Measurements from ENCODE around the gene C3. TPM values are rescaled to one million over a fixed set of nuclear protein-coding genes. Genes with fewer than 3 reads are reported as not detected.

Gene C3
- total RNA-seq, 1 donor from 2014 or later: 1,129 TPM

- Histone ChIP-seq H3K27me3 (no peaks in the 10 kb centered on the region), H3K9me3 (no peaks in the 10 kb centered on the region), H3K4me3 (no peak overlapping the region), H3K4me1 (peaks cover 21% of the 10 kb centered on the region), H3K36me3 (peaks cover 12% of the 10 kb centered on the region), H3K27ac (no peak overlapping the region)
- peak; percentile 33 for TF ChIP-seq CTCF (IDR thresholded peaks at IDR 0.05)
- ATAC-seq (no peak), DNase-seq (no peak)
- intact Hi-C loops (cut with DNase I): no loop called here
These were observed 13.1 kb upstream of the C3 start for GRCh38 chr19:6733338-6734095.

- Histone ChIP-seq H3K9me3 (no peaks in the 10 kb centered on the region), H3K36me3 (peaks cover 12% of the 10 kb centered on the region), H3K27me3 (no peaks in the 10 kb centered on the region), H3K4me1 (peaks cover 21% of the 10 kb centered on the region), H3K4me3 (no peak overlapping the region), H3K27ac (no peak overlapping the region)
- no peak for TF ChIP-seq CTCF (IDR thresholded peaks at IDR 0.05)
- ATAC-seq: no peak
- intact Hi-C loops (cut with DNase I): no loop called here
- DNase-seq: no peak
These were observed 12.4 kb upstream of the C3 start for GRCh38 chr19:6732803-6733337.

- H3K27ac ChIP-seq: no peak overlapping the region
- H3K4me3 ChIP-seq: no peak overlapping the region
- peaks cover 20% of the 10 kb centered on the region for H3K4me1 ChIP-seq
- DNase-seq (no peak), ATAC-seq (no peak)
- H3K36me3 ChIP-seq: peaks cover 12% of the 10 kb centered on the region
- no peaks in the 10 kb centered on the region for H3K9me3 ChIP-seq
- intact Hi-C loops (cut with DNase I): no loop called here
- TF ChIP-seq CTCF (IDR thresholded peaks at IDR 0.05): no peak
- no peaks in the 10 kb centered on the region for H3K27me3 ChIP-seq
These were observed 11.4 kb upstream of the C3 start for GRCh38 chr19:6731822-6732221.

GRCh38 chr19:6730941-6731670, 10.7 kb upstream of the C3 start:
- H3K4me1 ChIP-seq: peaks cover 16% of the 10 kb centered on the region
- H3K9me3 ChIP-seq: no peaks in the 10 kb centered on the region
- H3K27me3 ChIP-seq: no peaks in the 10 kb centered on the region
- no peak for DNase-seq
- H3K27ac ChIP-seq: no peak overlapping the region
- intact Hi-C loops (cut with DNase I): no loop called here
- TF ChIP-seq CTCF (IDR thresholded peaks at IDR 0.05): no peak
- peaks cover 12% of the 10 kb centered on the region for H3K36me3 ChIP-seq
- H3K4me3 ChIP-seq: no peak overlapping the region
- no peak for ATAC-seq

- peak; percentile 96 for DNase-seq
These were observed 9.8 kb upstream of the C3 start for GRCh38 chr19:6730153-6730804.

More at GRCh38 chr19:6730153-6730804, 9.8 kb upstream of the C3 start:
- peak; percentile 93 for ATAC-seq
- peak overlapping the region; percentile 44 for H3K4me3 ChIP-seq
- H3K27me3 ChIP-seq: no peaks in the 10 kb centered on the region
- peak overlapping the region; percentile 70 for H3K27ac ChIP-seq
- H3K36me3 ChIP-seq: peaks cover 12% of the 10 kb centered on the region
- H3K4me1 ChIP-seq: peaks cover 11% of the 10 kb centered on the region
- intact Hi-C loops (cut with DNase I): no loop called here
- no peaks in the 10 kb centered on the region for H3K9me3 ChIP-seq
- no peak for TF ChIP-seq CTCF (IDR thresholded peaks at IDR 0.05)
